ENCODE data around the gene AVP. TPM values are rescaled to one million over a fixed set of nuclear protein-coding genes. Genes with fewer than 3 reads are reported as not detected.

Gene AVP
- polyA plus RNA-seq, 2 of the 4 experiments (the other 2 are of a cell fraction), result not detected

DNA sequence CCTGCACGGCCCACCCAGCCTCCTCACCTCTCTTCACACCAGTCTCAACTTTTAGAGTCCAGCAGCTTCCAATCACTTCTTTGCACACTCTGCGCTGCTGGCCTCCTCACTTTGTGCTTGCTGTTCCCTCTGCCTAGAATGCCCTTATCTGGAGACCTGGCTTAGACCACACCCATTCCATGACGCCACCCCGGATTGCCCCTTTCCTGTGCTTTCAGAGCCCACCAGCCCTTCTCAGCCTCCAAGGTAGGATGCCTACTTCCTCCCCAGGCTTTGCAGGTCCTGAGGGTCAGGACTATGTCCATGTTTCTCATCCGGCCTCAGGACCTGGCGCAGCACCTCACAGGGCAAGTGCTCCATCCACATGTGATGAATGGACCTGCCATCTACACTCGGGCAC lies 27.0 kb upstream of the AVP start:
- 88% methylated on average over 7 of the region's 7 CpGs for WGBS (ENCODE audit: missing lambda C conversion rate)
- Histone ChIP-seq H3K27ac (no peak overlapping the region), H3K4me1 (peaks cover 3% of the 10 kb centered on the region; the same call in 1 of the 3 replicates), H3K9me3 (no peaks in the 10 kb centered on the region), H3K4me2 (no peak overlapping the region), H3K4me3 (no peak overlapping the region)
- DNase-seq (ENCODE audit: low read depth in 1 of 2, low spot score in 1 of 2) (no peak), ATAC-seq (no peak), FAIRE-seq (no peak)
- ChIA-PET POLR2A (no interaction called here), CTCF (interaction anchor here (1.5 kb wide), 1 partner anchor 58 kb away, joined by 11 read pairs; no protein-coding TSS in a partner anchor)
- TF ChIP-seq RARB (CRISPR knock-in tag; IDR thresholded peaks at IDR 0.05), result no peak
- no peak for TF ChIP-seq KDM5A (IDR thresholded peaks at IDR 0.05)
- TF ChIP-seq GATA3 (IDR thresholded peaks at IDR 0.05; ENCODE audit: borderline replicate concordance), result no peak
- no peak for TF ChIP-seq MAFK (IDR thresholded peaks at IDR 0.05; ENCODE audit: partially characterized antibody)
- no peak for TF ChIP-seq HOXB5 (CRISPR knock-in tag; IDR thresholded peaks at IDR 0.05)
- TF ChIP-seq, protein P1, sequence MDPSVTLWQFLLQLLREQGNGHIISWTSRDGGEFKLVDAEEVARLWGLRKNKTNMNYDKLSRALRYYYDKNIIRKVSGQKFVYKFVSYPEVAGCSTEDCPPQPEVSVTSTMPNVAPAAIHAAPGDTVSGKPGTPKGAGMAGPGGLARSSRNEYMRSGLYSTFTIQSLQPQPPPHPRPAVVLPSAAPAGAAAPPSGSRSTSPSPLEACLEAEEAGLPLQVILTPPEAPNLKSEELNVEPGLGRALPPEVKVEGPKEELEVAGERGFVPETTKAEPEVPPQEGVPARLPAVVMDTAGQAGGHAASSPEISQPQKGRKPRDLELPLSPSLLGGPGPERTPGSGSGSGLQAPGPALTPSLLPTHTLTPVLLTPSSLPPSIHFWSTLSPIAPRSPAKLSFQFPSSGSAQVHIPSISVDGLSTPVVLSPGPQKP (IDR thresholded peaks at IDR 0.05; ENCODE audit: low read depth, low read length), result no peak
- TF ChIP-seq EP300 (IDR thresholded peaks at IDR 0.05), result no peak
- TF ChIP-seq FOXS1 (CRISPR knock-in tag; IDR thresholded peaks at IDR 0.05), result no peak
- TF ChIP-seq POLR2A (IDR thresholded peaks at IDR 0.05; ENCODE audit: low read length), result no peak
- no peak for TF ChIP-seq HOXB13 (CRISPR knock-in tag; IDR thresholded peaks at IDR 0.05; ENCODE audit: low read depth)
- TF ChIP-seq TFCP2L1 (CRISPR knock-in tag; IDR thresholded peaks at IDR 0.05), result no peak
- TF ChIP-seq TP53 (CRISPR knock-in tag; IDR thresholded peaks at IDR 0.05), result no peak
- no peak for TF ChIP-seq CHD4 (IDR thresholded peaks at IDR 0.05; ENCODE audit: borderline replicate concordance)
- TF ChIP-seq, protein P2, sequence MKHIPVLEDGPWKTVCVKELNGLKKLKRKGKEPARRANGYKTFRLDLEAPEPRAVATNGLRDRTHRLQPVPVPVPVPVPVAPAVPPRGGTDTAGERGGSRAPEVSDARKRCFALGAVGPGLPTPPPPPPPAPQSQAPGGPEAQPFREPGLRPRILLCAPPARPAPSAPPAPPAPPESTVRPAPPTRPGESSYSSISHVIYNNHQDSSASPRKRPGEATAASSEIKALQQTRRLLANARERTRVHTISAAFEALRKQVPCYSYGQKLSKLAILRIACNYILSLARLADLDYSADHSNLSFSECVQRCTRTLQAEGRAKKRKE (CRISPR knock-in tag; IDR thresholded peaks at IDR 0.05; ENCODE audit: low read depth), result no peak
- no peak for TF ChIP-seq POLR2AphosphoS2 (conservative IDR thresholded peaks at IDR 0.05; ENCODE audit: low read length)
- TF ChIP-seq PHF8 (IDR thresholded peaks at IDR 0.05; ENCODE audit: borderline replicate concordance, low read depth), result no peak
- TF ChIP-seq, protein P3, sequence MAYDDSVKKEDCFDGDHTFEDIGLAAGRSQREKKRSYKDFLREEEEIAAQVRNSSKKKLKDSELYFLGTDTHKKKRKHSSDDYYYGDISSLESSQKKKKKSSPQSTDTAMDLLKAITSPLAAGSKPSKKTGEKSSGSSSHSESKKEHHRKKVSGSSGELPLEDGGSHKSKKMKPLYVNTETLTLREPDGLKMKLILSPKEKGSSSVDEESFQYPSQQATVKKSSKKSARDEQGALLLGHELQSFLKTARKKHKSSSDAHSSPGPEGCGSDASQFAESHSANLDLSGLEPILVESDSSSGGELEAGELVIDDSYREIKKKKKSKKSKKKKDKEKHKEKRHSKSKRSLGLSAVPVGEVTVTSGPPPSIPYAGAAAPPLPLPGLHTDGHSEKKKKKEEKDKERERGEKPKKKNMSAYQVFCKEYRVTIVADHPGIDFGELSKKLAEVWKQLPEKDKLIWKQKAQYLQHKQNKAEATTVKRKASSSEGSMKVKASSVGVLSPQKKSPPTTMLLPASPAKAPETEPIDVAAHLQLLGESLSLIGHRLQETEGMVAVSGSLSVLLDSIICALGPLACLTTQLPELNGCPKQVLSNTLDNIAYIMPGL (CRISPR knock-in tag; IDR thresholded peaks at IDR 0.05; ENCODE audit: borderline replicate concordance), result no peak
- TF ChIP-seq, protein P4, sequence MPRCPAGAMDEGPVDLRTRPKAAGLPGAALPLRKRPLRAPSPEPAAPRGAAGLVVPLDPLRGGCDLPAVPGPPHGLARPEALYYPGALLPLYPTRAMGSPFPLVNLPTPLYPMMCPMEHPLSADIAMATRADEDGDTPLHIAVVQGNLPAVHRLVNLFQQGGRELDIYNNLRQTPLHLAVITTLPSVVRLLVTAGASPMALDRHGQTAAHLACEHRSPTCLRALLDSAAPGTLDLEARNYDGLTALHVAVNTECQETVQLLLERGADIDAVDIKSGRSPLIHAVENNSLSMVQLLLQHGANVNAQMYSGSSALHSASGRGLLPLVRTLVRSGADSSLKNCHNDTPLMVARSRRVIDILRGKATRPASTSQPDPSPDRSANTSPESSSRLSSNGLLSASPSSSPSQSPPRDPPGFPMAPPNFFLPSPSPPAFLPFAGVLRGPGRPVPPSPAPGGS (IDR thresholded peaks at IDR 0.05), result no peak
- TF ChIP-seq, protein P5, sequence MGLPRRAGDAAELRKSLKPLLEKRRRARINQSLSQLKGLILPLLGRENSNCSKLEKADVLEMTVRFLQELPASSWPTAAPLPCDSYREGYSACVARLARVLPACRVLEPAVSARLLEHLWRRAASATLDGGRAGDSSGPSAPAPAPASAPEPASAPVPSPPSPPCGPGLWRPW (IDR thresholded peaks at IDR 0.05), result no peak
- TF ChIP-seq, protein P6, sequence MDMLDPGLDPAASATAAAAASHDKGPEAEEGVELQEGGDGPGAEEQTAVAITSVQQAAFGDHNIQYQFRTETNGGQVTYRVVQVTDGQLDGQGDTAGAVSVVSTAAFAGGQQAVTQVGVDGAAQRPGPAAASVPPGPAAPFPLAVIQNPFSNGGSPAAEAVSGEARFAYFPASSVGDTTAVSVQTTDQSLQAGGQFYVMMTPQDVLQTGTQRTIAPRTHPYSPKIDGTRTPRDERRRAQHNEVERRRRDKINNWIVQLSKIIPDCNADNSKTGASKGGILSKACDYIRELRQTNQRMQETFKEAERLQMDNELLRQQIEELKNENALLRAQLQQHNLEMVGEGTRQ (IDR thresholded peaks at IDR 0.05), result no peak

All from A549 (cell line).